ENCODE results near the gene SRGAP3.

The SRGAP3 gene

DNA sequence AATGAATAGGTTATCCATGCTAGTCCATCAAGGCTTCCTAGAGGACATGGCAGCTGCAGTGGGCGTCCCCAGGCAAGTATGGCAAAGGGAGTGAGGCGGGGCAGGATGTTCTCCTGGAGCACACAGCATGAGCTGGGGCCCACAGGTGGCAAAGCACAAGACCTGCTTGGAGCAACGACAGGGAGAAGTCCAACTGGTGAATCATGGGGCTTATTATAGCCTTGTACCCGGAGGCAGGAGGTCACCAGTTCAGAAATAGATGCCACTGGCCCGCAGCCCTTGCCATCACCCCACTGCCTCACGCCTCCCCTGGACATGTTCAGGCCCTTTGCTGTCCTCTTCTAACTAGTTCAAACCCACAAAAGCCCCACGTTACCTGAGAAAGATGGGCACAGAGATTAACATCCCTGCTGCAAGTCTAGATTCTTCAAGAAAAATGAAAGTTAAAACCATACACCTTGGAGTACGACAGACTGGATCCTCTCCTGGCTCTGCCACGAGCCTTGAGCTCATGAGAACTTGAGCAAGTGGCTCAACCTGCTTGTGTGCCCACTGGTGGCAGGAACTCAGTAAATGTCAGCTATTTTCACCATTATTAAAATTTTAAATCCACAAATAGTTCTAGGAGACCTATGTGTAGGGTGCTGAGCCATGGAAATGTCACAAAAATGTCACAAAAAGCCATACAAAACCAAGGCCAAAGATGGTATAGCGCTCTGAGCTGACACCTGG, 1.8 kb upstream of the SRGAP3 start:
- no peak for DNase-seq (ENCODE audit: low read depth)

DNA sequence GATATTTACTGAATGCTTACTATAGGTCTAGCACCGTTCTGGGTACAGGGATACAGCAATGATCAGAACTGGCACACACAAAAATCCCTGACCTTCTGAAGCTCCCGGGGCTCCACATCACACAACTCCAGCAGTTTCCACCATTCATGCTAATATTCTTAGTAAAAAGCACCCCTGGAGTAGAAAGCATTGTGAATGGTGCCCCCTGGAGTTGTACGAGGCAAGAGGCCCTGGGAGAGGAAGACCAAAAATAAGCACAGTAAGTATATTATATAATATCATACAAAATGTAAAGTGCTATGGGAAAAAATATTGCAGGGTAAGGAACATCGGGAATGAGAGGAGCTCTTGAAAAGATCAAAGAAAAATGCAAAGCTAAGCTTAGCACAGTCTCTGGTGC, 790 bp upstream of the SRGAP3 start:
- DNase-seq (ENCODE audit: low read depth), result no peak

- DNase-seq (ENCODE audit: low read depth), result no peak
Measured at GRCh38 chr3:9248522-9249271, 749 bp downstream of the SRGAP3 start.

- DNase-seq (ENCODE audit: low read depth), result no peak
Measured at GRCh38 chr3:9247941-9248521, 1.4 kb downstream of the SRGAP3 start.

- DNase-seq (ENCODE audit: low read depth), result no peak
Measured at GRCh38 chr3:9247361-9247940, 2.0 kb downstream of the SRGAP3 start.

- no peak for DNase-seq (ENCODE audit: low read depth)
Measured at GRCh38 chr3:9246189-9246588, 3.3 kb downstream of the SRGAP3 start.

- DNase-seq (ENCODE audit: low read depth), result no peak
Measured at GRCh38 chr3:9244495-9245183, 4.8 kb downstream of the SRGAP3 start.

GRCh38 chr3:9241956-9242355, 7.5 kb downstream of the SRGAP3 start:
- no peak for DNase-seq (ENCODE audit: low read depth)

GRCh38 chr3:9239680-9240079, 9.8 kb downstream of the SRGAP3 start:
- DNase-seq (ENCODE audit: low read depth), result no peak

- no peak for DNase-seq (ENCODE audit: low read depth)
Measured at GRCh38 chr3:9238721-9239295, 10.6 kb downstream of the SRGAP3 start.

GRCh38 chr3:9238276-9238675, 11.2 kb downstream of the SRGAP3 start:
- no peak for DNase-seq (ENCODE audit: low read depth)

- DNase-seq (ENCODE audit: low read depth), result no peak
Measured at GRCh38 chr3:9233814-9234600, 15.4 kb downstream of the SRGAP3 start.

- no peak for DNase-seq (ENCODE audit: low read depth)
Measured at GRCh38 chr3:9233101-9233500, 16.3 kb downstream of the SRGAP3 start.

DNA sequence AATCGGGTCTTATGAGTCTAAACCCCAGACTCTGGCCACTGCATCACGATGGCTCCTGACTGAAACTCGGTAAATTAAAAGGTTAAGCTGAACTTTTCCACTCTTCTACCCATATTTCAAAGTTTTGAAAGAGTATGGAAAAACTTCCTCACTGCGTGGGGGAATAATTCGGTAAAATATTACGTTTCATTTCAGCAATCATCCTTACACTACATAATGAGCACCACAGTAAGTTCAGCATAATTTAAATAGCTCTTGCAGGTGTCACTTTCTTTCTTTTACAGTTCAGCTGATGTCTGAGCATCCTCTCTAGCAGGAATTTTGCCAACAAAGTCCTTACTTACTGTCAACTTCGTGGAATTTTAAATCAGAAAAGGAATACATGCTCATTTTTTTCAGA, 17.5 kb downstream of the SRGAP3 start:
- DNase-seq (ENCODE audit: low read depth), result no peak

GRCh38 chr3:9231471-9231870, 18.0 kb downstream of the SRGAP3 start:
- DNase-seq (ENCODE audit: low read depth), result no peak

DNA sequence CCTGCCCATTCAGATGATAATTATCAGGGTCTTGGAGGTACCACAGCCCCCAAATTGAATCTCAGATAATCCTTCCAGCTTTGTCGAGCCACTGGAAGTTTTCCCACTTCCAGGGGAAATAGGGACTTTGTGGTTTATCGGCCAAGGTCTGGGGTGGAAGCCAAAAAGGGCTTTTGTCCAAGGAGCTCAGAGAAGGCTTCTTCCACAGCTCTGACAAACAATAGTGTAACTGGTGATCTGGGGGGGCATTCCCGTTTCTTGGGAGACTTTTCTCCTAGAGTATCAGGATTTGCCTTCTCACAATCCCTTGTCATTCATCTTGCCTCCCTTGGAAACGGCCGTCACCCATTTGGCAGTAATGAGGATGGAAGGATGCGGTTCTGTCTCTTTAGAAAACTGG, 18.4 kb downstream of the SRGAP3 start:
- no peak for DNase-seq (ENCODE audit: low read depth)

DNA sequence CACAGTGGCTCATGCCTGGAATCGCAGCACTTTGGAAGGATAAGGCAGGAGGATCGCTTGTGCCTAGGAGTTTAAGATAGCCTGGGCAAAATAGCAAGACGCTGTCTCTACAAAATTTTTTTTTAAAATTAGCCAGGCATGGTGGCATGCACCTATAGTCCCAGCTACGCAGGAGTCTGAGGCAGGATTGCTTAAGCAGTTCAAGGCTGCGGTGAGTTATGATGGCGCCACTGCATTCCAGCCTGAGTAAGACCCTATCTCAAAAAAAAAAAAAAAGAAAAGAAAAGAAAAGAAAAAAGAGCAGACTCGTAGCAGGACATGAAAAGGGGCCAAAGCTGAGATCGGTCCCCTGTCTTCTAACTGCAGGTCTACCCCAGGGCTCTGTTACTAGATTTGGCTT, 18.9 kb downstream of the SRGAP3 start:
- DNase-seq (ENCODE audit: low read depth), result no peak

DNA sequence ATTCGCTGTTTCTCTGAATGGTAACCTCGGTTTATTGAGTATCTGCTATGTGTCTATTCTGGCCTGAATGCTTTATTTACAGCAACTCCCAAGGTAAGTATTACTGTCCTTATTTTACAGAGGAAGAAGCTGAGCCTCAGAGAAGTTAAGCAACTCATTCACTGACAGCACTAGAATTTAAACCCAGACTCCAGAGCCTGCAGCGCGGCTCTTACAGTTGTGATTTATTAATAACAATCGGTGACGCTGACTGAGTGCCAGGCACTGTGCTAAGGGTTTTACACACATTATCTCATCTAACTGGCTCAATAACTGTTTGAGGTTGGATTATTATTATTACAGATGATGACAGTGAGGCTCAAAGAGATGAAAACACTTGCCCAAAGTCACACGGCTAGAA, 19.6 kb downstream of the SRGAP3 start:
- no peak for DNase-seq (ENCODE audit: low read depth)

DNA sequence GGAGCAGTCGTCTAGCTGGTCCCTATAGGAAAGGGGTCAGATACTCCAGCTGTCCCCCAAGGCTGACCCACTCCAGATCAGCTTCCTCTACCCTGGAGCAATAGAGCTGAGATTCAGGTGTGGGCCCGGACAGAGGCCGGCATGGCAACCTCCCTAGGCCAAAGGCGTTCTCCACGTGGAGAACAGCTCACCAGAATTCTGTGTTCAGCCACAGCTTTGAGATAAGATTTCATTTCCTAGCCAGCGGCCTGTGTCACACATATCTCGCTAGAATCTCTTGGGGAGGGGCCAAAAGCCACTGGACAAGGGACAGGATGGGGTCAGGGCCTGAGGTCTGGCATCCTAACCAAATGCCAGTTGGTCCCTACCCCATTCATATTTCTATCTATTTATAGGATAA, 20.1 kb downstream of the SRGAP3 start:
- DNase-seq (ENCODE audit: low read depth), result no peak

DNA sequence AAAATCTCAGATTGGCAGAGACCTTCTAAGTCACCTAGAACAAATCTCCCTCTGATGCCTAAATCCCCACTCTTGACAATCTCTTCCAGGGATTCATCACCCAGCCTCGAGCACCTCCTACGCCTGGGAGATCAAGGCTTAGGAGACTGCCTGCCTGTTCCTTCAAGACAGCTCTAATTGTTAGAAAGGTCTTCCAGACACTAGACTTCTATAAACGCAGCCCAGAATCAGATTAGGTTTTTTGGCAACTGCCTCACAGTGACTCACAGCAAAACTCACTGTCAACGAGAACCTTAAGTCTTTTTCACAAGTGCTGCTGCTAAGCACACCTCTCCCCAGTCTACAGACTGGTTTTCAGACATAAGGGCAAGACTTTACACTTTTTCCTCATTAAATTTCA, 23.1 kb downstream of the SRGAP3 start:
- no peak for DNase-seq (ENCODE audit: low read depth)

- DNase-seq (ENCODE audit: low read depth), result no peak
Measured at GRCh38 chr3:9225268-9225667, 24.2 kb downstream of the SRGAP3 start.
